ENCODE data around the gene UQCC2.

UQCC2 gene

DNA sequence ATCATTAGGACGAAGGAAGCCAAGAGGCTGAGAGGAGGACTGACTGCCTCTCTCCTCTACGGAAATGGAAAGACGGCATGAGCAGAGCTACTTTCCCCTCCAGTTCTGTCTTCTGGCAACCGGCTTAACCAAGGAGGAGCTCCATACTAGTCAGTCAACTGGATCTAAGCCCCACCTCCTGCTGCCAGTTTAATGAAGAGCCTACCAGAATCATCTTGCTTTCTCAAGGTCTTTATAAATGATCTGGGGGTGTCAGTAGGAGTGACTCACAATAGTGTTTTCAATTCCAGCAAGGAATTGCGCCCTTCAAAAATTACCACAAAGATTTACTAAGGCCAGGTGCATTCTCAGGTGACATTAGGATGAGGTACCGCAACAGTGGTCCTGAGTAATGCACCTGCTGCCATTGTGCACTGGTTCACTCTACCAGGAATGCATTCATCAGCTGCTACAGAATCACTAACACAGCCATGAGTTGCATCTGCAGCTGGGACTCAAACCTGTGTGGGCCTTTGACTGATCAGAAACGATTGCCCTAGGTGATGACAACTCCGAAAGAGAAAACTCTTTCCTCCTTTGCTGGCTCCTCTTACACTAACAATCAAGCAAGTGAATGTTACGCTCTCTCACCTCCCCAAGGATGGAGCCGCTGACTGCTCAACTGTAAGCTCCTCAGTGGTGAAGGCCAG, 2.8 kb downstream of the UQCC2 start:
- no peak for ATAC-seq
- TF ChIP-seq GLIS3 (CRISPR knock-in tag; IDR thresholded peaks at IDR 0.05) (no peak), ZFP30 (CRISPR knock-in tag; IDR thresholded peaks at IDR 0.05) (no peak), ZFP3 (CRISPR knock-in tag; IDR thresholded peaks at IDR 0.05) (no peak), SNAI2 (CRISPR knock-in tag; IDR thresholded peaks at IDR 0.05) (no peak), ESRRG (CRISPR knock-in tag; IDR thresholded peaks at IDR 0.05) (no peak), PPARA (CRISPR knock-in tag; IDR thresholded peaks at IDR 0.05; ENCODE audit: borderline replicate concordance) (no peak), BACH2 (CRISPR knock-in tag; IDR thresholded peaks at IDR 0.05; ENCODE audit: borderline replicate concordance) (no peak), ZNF565 (CRISPR knock-in tag; conservative IDR thresholded peaks at IDR 0.05; ENCODE audit: low read depth) (no peak), ZNF70 (CRISPR knock-in tag; IDR thresholded peaks at IDR 0.05) (no peak), ISL1 (CRISPR knock-in tag; IDR thresholded peaks at IDR 0.05) (no peak), OSR1 (CRISPR knock-in tag; IDR thresholded peaks at IDR 0.05) (no peak), ZC3H10 (CRISPR knock-in tag; IDR thresholded peaks at IDR 0.05) (no peak)
- TF ChIP-seq, protein P1, sequence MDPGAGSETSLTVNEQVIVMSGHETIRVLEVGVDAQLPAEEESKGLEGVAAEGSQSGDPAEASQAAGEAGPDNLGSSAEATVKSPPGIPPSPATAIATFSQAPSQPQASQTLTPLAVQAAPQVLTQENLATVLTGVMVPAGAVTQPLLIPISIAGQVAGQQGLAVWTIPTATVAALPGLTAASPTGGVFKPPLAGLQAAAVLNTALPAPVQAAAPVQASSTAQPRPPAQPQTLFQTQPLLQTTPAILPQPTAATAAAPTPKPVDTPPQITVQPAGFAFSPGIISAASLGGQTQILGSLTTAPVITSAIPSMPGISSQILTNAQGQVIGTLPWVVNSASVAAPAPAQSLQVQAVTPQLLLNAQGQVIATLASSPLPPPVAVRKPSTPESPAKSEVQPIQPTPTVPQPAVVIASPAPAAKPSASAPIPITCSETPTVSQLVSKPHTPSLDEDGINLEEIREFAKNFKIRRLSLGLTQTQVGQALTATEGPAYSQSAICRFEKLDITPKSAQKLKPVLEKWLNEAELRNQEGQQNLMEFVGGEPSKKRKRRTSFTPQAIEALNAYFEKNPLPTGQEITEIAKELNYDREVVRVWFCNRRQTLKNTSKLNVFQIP (CRISPR knock-in tag; IDR thresholded peaks at IDR 0.05; ENCODE audit: borderline replicate concordance, low read depth) = no peak
- TF ChIP-seq, protein P2, sequence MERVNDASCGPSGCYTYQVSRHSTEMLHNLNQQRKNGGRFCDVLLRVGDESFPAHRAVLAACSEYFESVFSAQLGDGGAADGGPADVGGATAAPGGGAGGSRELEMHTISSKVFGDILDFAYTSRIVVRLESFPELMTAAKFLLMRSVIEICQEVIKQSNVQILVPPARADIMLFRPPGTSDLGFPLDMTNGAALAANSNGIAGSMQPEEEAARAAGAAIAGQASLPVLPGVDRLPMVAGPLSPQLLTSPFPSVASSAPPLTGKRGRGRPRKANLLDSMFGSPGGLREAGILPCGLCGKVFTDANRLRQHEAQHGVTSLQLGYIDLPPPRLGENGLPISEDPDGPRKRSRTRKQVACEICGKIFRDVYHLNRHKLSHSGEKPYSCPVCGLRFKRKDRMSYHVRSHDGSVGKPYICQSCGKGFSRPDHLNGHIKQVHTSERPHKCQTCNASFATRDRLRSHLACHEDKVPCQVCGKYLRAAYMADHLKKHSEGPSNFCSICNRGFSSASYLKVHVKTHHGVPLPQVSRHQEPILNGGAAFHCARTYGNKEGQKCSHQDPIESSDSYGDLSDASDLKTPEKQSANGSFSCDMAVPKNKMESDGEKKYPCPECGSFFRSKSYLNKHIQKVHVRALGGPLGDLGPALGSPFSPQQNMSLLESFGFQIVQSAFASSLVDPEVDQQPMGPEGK (CRISPR knock-in tag; IDR thresholded peaks at IDR 0.05; ENCODE audit: borderline replicate concordance) = no peak
- TF ChIP-seq, protein P3, sequence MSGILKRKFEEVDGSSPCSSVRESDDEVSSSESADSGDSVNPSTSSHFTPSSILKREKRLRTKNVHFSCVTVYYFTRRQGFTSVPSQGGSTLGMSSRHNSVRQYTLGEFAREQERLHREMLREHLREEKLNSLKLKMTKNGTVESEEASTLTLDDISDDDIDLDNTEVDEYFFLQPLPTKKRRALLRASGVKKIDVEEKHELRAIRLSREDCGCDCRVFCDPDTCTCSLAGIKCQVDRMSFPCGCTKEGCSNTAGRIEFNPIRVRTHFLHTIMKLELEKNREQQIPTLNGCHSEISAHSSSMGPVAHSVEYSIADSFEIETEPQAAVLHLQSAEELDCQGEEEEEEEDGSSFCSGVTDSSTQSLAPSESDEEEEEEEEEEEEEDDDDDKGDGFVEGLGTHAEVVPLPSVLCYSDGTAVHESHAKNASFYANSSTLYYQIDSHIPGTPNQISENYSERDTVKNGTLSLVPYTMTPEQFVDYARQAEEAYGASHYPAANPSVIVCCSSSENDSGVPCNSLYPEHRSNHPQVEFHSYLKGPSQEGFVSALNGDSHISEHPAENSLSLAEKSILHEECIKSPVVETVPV (CRISPR knock-in tag; IDR thresholded peaks at IDR 0.05) = no peak
- TF ChIP-seq, protein P4, sequence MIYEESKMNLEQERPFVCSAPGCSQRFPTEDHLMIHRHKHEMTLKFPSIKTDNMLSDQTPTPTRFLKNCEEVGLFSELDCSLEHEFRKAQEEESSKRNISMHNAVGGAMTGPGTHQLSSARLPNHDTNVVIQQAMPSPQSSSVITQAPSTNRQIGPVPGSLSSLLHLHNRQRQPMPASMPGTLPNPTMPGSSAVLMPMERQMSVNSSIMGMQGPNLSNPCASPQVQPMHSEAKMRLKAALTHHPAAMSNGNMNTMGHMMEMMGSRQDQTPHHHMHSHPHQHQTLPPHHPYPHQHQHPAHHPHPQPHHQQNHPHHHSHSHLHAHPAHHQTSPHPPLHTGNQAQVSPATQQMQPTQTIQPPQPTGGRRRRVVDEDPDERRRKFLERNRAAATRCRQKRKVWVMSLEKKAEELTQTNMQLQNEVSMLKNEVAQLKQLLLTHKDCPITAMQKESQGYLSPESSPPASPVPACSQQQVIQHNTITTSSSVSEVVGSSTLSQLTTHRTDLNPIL (CRISPR knock-in tag; IDR thresholded peaks at IDR 0.05; ENCODE audit: low read depth) = no peak

DNA sequence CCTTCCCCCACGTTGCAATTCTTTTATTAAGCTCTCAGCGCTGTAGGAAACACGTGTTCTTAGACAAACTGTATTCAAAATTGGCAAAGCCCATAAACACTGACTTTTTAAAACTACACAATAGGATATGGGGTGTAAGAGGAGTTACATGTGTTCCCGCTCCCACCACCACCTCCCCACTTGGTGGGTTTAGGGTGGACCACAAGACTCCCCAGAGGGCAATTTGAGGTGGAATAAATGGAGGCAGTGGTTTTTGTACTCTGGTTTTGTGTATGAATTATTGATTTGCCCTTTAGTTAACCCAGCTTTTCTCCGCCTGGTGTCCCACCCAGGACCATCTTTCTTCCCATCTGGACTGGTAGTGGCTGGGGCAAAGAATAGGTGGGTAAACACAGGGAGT, 3.7 kb downstream of the UQCC2 start:
- TF ChIP-seq SNAI2 (CRISPR knock-in tag; IDR thresholded peaks at IDR 0.05) = no peak
- TF ChIP-seq ARNTL (CRISPR knock-in tag; IDR thresholded peaks at IDR 0.05; ENCODE audit: borderline replicate concordance, low read depth) = no peak
- no peak for TF ChIP-seq OSR1 (CRISPR knock-in tag; IDR thresholded peaks at IDR 0.05)
- TF ChIP-seq ZNF8 (CRISPR knock-in tag; IDR thresholded peaks at IDR 0.05) = no peak
- no peak for TF ChIP-seq ZFP3 (CRISPR knock-in tag; IDR thresholded peaks at IDR 0.05)
- no peak for TF ChIP-seq TOX (CRISPR knock-in tag; IDR thresholded peaks at IDR 0.05; ENCODE audit: borderline replicate concordance)
- no peak for TF ChIP-seq ZC3H10 (CRISPR knock-in tag; IDR thresholded peaks at IDR 0.05)
- no peak for ATAC-seq

DNA sequence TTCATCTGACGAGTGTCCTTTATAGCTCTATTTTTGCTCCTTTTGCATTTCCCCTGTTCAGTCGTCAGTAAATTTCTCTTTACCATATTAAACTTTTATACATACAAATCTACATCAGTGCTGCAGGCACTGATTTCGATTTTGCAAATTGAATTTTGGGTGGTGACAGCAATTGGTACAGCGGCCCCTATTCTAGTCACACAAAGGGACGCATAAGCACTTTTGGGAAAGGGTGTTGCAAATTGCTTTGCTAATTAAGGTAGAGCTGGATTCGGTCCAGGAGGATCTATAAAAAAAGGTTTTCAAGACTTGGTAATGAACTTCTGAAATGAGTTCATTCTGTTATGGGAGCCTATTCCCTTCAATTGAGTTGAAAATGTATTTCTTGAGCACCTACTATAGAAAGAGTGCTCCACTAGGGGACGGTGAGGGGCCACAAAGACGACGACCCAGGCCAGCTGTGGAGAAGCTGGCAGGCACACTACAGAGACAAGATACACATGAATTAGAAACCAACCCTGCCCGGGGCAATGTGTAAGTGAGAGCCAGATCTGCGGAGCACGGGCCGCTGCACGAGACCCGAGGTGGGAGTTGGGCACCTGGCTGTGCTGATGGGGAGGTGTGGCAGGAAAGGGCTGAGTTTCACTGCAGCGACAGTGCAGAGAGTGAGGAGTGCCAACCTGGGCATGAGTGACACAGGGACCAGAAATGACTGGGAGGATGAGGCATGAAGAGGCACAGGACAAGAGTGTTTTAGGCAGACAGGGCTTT, 5.4 kb downstream of the UQCC2 start:
- ATAC-seq = no peak
- TF ChIP-seq ZNF565 (CRISPR knock-in tag; conservative IDR thresholded peaks at IDR 0.05; ENCODE audit: low read depth) (no peak), ZFP3 (CRISPR knock-in tag; IDR thresholded peaks at IDR 0.05) (no peak), ISL1 (CRISPR knock-in tag; IDR thresholded peaks at IDR 0.05) (no peak), GLIS3 (CRISPR knock-in tag; IDR thresholded peaks at IDR 0.05) (no peak), RARB (CRISPR knock-in tag; IDR thresholded peaks at IDR 0.05) (no peak), ZFP30 (CRISPR knock-in tag; IDR thresholded peaks at IDR 0.05) (no peak), ZNF70 (CRISPR knock-in tag; IDR thresholded peaks at IDR 0.05) (no peak), SNAI2 (CRISPR knock-in tag; IDR thresholded peaks at IDR 0.05) (no peak), TOX (CRISPR knock-in tag; IDR thresholded peaks at IDR 0.05; ENCODE audit: borderline replicate concordance) (no peak), CSDC2 (CRISPR knock-in tag; IDR thresholded peaks at IDR 0.05) (no peak)
- TF ChIP-seq, protein P2 (CRISPR knock-in tag; IDR thresholded peaks at IDR 0.05; ENCODE audit: borderline replicate concordance) = no peak
- TF ChIP-seq, protein P3 (CRISPR knock-in tag; IDR thresholded peaks at IDR 0.05) = no peak
- TF ChIP-seq, protein P1 (CRISPR knock-in tag; IDR thresholded peaks at IDR 0.05; ENCODE audit: borderline replicate concordance, low read depth) = no peak
